ENCODE measurements around the gene FAM222A.

FAM222A gene

GRCh38 chr12:109808876-109809646 is 95.4 kb downstream of the FAM222A start:
- ATAC-seq, result no peak

DNA sequence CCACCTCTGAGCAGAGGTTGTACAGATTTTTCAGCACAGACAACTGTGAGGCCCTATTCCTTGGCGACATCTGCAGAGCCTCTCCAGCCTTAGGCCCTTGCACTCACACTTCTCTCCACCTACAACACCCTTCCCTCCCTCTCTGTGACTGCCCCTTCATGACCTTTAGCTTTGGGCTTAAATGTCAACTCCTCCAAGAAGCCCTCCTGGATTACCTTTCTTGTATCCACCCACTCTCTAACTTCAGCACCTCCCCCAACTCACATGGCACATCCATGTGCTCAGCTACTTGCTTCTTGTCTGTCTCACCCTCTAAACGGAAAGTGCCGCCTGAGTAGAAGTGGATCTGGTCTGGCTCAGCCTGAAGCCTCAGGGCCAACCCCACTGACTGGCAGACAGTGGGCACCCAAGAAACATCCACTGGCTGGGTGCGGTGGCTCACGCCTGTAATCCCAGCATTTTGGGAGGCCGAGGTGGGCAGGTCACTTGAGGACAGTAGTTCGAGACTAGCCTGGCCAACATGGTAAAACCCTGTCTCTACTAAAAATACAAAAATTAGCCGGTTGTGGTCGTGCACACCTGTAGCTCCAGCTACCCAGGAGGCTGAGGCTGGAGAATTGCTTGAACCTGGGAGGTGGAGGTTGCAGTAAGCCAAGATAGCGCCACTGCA is 97.5 kb downstream of the FAM222A start:
- TF ChIP-seq ZFP30 (CRISPR knock-in tag; IDR thresholded peaks at IDR 0.05) (no peak), CSDC2 (CRISPR knock-in tag; IDR thresholded peaks at IDR 0.05) (no peak), TOX (CRISPR knock-in tag; IDR thresholded peaks at IDR 0.05; ENCODE audit: borderline replicate concordance) (no peak), ESRRG (CRISPR knock-in tag; IDR thresholded peaks at IDR 0.05) (no peak), ARNTL (CRISPR knock-in tag; IDR thresholded peaks at IDR 0.05; ENCODE audit: borderline replicate concordance, low read depth) (no peak), RARB (CRISPR knock-in tag; IDR thresholded peaks at IDR 0.05) (no peak), ISL1 (CRISPR knock-in tag; IDR thresholded peaks at IDR 0.05) (no peak), PATZ1 (CRISPR knock-in tag; IDR thresholded peaks at IDR 0.05; ENCODE audit: borderline replicate concordance) (no peak), ZNF565 (CRISPR knock-in tag; conservative IDR thresholded peaks at IDR 0.05; ENCODE audit: low read depth) (no peak), BACH2 (CRISPR knock-in tag; IDR thresholded peaks at IDR 0.05; ENCODE audit: borderline replicate concordance) (no peak), ZNF70 (CRISPR knock-in tag; IDR thresholded peaks at IDR 0.05) (no peak), PPARA (CRISPR knock-in tag; IDR thresholded peaks at IDR 0.05; ENCODE audit: borderline replicate concordance) (no peak), CSRNP3 (CRISPR knock-in tag; IDR thresholded peaks at IDR 0.05) (no peak), TCF4 (CRISPR knock-in tag; IDR thresholded peaks at IDR 0.05; ENCODE audit: borderline replicate concordance) (no peak), GLIS3 (CRISPR knock-in tag; IDR thresholded peaks at IDR 0.05) (no peak), ZFP3 (CRISPR knock-in tag; IDR thresholded peaks at IDR 0.05) (no peak)
- TF ChIP-seq, protein P1, sequence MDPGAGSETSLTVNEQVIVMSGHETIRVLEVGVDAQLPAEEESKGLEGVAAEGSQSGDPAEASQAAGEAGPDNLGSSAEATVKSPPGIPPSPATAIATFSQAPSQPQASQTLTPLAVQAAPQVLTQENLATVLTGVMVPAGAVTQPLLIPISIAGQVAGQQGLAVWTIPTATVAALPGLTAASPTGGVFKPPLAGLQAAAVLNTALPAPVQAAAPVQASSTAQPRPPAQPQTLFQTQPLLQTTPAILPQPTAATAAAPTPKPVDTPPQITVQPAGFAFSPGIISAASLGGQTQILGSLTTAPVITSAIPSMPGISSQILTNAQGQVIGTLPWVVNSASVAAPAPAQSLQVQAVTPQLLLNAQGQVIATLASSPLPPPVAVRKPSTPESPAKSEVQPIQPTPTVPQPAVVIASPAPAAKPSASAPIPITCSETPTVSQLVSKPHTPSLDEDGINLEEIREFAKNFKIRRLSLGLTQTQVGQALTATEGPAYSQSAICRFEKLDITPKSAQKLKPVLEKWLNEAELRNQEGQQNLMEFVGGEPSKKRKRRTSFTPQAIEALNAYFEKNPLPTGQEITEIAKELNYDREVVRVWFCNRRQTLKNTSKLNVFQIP (CRISPR knock-in tag; IDR thresholded peaks at IDR 0.05; ENCODE audit: borderline replicate concordance, low read depth), result no peak
- ATAC-seq, result no peak

More at GRCh38 chr12:109808876-109809646, 95.4 kb downstream of the FAM222A start:
- TF ChIP-seq ARNTL (CRISPR knock-in tag; IDR thresholded peaks at IDR 0.05; ENCODE audit: borderline replicate concordance, low read depth), result no peak
- no peak for TF ChIP-seq GLIS3 (CRISPR knock-in tag; IDR thresholded peaks at IDR 0.05)
- no peak for TF ChIP-seq ZC3H10 (CRISPR knock-in tag; IDR thresholded peaks at IDR 0.05)
- TF ChIP-seq ZNF565 (CRISPR knock-in tag; conservative IDR thresholded peaks at IDR 0.05; ENCODE audit: low read depth), result no peak
- TF ChIP-seq RARB (CRISPR knock-in tag; IDR thresholded peaks at IDR 0.05), result no peak
- TF ChIP-seq SNAI2 (CRISPR knock-in tag; IDR thresholded peaks at IDR 0.05), result no peak
- no peak for TF ChIP-seq TCF4 (CRISPR knock-in tag; IDR thresholded peaks at IDR 0.05; ENCODE audit: borderline replicate concordance)
- no peak for TF ChIP-seq TOX (CRISPR knock-in tag; IDR thresholded peaks at IDR 0.05; ENCODE audit: borderline replicate concordance)
- no peak for TF ChIP-seq CSDC2 (CRISPR knock-in tag; IDR thresholded peaks at IDR 0.05)
- no peak for TF ChIP-seq ZNF70 (CRISPR knock-in tag; IDR thresholded peaks at IDR 0.05)

DNA sequence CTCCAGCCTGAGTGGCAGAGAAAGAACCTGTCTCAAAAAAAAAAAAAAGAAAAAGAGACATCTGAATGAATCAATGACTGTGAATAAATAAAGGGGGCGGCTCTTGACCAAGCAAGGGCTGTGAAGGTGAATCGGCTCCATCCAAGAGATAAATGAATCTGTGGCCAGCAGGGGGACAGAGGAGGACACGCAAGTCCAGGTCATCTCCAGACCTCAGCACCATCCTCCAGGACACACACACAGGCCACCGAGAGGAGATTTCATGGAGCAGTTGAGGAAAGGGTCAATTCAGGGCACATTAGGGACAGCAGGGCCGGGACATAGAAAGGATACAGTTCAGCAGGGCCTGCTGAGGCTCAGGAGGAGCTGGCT is 98.0 kb downstream of the FAM222A start:
- peak; percentile 20; the same call in 1 of the 3 replicates for ATAC-seq
- TF ChIP-seq TSHZ2 (CRISPR knock-in tag; IDR thresholded peaks at IDR 0.05) (no peak), ZNF565 (CRISPR knock-in tag; conservative IDR thresholded peaks at IDR 0.05; ENCODE audit: low read depth) (no peak), BACH2 (CRISPR knock-in tag; IDR thresholded peaks at IDR 0.05; ENCODE audit: borderline replicate concordance) (no peak), CSRNP3 (CRISPR knock-in tag; IDR thresholded peaks at IDR 0.05) (no peak), ZNF70 (CRISPR knock-in tag; IDR thresholded peaks at IDR 0.05) (no peak), ISL1 (CRISPR knock-in tag; IDR thresholded peaks at IDR 0.05) (no peak), ZNF8 (CRISPR knock-in tag; IDR thresholded peaks at IDR 0.05) (no peak), PPARA (CRISPR knock-in tag; IDR thresholded peaks at IDR 0.05; ENCODE audit: borderline replicate concordance) (no peak), GLIS3 (CRISPR knock-in tag; IDR thresholded peaks at IDR 0.05) (no peak), CSDC2 (CRISPR knock-in tag; IDR thresholded peaks at IDR 0.05) (no peak), ESRRG (CRISPR knock-in tag; IDR thresholded peaks at IDR 0.05) (no peak), ARNTL (CRISPR knock-in tag; IDR thresholded peaks at IDR 0.05; ENCODE audit: borderline replicate concordance, low read depth) (no peak), ZFP30 (CRISPR knock-in tag; IDR thresholded peaks at IDR 0.05) (no peak), SNAI2 (CRISPR knock-in tag; IDR thresholded peaks at IDR 0.05) (no peak), OSR1 (CRISPR knock-in tag; IDR thresholded peaks at IDR 0.05) (no peak), PATZ1 (CRISPR knock-in tag; IDR thresholded peaks at IDR 0.05; ENCODE audit: borderline replicate concordance) (no peak), RARB (CRISPR knock-in tag; IDR thresholded peaks at IDR 0.05) (no peak), TCF4 (CRISPR knock-in tag; IDR thresholded peaks at IDR 0.05; ENCODE audit: borderline replicate concordance) (no peak)

Measured in SK-N-SH treated with all-trans-retinoic acid at 6 μM for 48 hours (cell line).